GM20431 (cell line): Measurements from ENCODE around the gene TXLNA.
"Not testable (repeated sequence)": the region's sequence is repeated elsewhere in the genome, so short reads cannot be mapped to it uniquely, and the experiment has no call there.

Experiments
- in situ Hi-C: fragments of 300-500 bp; cut with MseI, MboI; formaldehyde crosslinking; loops from one replicate; pipeline ENCODE4 v1.15.0; 2020; ENCODE audit warnings: low sequenced_read_pairs; ENCODE audit not compliant: unreplicated experiment

The TXLNA gene

DNA sequence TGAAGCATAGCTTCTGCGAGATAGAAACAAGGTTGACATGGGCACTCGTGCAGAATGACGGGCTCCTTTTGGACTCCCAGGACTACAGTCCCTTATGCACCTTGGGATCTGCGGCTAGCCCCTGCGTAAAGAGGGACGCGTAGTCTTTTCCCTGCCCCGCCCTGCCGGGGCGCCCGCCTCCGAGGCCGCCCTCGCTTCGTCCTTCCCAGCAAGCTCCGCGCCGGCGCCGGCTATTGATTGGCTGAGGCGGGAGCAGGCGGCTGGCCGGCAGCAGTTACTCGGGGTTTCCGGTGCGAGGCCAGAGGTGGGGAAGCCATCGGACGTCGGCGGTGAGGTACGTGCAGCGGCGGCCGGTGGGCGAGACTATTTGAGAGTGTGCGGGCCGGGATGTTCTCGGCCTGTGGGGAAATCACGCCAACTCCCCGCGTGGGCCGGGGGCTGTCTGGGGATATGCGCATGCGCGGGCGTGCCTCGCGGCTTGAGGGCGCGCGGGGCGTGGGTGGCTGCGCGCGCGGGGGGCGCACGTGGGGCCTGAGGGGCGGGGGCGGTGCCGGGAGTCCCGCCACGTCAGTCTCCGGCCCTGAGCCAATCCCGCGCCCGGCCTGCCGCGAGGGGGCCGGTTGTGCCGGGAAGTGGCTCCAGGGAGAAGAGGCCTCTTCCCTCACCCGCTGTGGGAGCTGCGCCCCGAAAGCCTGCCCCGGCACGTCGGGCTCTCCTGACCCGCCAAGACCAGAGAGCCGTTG is at the start of gene TXLNA:
Gene TXLNA (plus strand): TSS at position 233 of the 743 bp plus-strand sequence. CDS start 671 bp downstream, outside the sequence.
- in situ Hi-C loops, result no loop called here

DNA sequence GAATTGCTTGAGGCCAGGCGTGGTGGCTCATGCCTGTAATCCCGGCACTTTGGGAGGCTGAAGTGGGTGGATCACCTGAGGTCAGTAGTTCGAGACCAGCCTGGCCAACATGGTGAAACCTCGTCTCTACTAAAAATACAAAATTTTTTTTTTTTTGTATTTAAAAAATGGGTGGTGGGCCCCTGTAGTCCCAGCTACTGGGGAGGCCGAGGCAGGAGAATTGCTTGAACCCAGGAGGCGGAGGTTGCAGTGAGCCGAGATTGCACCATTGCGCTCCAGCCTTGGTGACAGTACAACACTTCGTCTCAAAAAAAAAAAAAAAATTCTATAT is 45.6 kb upstream of the TXLNA start:
- in situ Hi-C loops, result not testable (repeated sequence)

DNA sequence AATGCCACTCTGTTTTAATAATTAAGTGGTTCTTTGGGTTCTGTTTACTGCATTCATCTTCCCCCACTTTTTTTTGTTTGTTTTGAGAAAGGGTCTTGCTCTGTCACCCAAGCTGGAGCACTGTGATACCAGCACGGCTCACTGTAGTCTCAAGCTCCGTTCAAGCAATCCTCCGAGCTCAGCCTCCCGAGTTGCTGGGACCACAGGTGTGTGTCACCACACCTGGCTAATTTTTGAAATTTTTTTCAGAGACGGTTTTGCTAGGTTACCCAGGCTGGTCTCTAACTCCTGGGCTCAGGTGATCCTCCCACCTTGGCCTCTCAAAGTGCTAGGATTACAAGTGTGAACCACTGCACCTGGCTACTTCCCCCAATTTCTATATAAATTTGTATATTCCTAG is 42.4 kb upstream of the TXLNA start:
- in situ Hi-C loops, result no loop called here

DNA sequence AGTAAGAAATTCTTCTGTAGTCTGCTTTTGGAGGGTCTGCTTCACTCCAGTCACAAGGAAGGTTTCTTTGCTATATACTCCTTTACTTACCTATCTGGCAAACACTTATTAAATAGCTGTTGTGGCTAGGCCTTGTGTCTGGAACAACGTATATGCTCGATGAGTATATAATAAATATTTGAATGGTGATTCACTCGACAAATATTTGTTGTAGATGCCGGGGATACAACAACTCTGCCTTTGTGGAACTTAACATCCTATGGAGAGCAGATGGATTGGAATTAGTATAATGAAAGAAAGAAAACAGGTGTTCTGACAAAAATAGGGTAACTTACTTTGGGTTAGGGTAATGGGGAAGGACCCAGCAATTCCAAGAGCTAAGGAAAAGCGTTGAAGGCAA is 40.5 kb upstream of the TXLNA start:
- in situ Hi-C loops, result no loop called here

DNA sequence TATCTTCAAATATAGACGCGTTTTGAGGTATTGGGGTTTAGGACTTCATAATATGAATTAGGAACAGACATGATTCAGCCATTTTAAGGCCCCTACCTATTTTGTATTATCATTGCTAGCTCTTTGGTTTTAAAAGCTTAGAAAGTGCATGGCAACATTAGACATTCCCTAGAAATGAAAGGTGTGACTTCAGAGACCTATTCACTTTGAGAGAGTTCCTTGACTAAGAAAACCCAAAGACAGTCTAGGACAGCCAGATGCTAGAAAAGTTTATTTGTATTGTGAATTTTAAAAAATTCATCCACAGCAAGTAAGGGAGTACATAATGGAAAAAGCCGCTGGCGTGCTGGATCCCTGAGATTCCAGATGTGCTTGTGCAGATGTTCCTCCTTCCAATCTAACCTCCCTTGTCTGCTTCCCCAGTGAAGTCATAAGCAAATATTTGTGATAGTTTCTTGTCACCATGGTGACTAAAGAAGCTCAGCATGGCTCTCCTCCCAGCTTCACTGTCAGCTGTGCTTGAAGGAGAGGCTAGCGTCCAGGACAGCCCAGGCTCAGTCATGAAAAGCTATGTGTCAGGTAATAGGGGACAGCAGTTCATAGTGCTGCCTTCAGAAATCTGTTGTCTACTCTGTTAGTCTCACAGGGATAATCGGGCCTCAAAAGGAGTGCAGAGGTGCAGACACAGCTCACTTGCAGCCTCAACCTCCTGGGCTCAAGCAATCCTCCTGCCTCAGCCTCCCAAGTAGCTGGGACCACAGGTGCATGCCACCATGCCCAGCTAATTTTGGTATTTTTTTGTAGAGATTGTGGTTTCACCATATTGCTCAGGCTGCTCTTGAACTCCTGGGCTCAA is 36.8 kb upstream of the TXLNA start:
- in situ Hi-C loops, result no loop called here

DNA sequence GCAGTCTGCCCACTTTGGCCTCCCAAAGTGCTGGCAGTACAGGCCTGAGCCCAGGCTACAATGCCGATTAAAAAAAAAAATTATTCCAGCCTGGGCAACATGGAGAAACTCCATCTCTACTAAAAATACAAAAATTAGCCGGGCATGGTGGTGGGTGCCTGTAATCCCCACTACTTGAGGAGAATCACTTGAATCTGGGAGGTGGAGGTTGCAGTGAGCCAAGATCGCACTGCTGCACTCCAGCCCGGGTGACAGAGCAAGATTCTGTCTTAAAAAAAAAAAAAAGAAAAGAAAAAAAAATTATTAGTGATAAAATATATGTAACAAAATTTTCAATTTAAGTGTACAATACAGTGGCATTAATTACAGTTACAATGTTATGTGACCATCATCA is 36.2 kb upstream of the TXLNA start:
- in situ Hi-C loops, result not testable (repeated sequence)

DNA sequence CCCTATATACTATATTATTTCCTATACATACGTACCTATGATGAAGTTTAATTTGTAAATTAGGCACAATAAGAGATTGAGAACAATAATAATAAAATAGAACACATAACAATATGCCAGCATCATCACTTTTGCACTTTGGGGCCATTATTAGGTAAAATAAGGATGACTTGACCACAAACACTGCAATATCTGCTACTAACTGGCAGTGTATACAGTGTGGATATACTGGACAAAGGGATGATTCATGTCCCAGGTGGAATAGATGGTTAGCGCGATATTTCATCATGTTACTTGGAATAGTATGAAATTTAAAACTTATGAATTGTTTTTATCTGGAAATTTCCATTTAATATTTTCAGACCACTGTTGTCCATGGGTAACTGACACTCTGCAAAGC is 35.4 kb upstream of the TXLNA start:
- in situ Hi-C loops, result no loop called here

DNA sequence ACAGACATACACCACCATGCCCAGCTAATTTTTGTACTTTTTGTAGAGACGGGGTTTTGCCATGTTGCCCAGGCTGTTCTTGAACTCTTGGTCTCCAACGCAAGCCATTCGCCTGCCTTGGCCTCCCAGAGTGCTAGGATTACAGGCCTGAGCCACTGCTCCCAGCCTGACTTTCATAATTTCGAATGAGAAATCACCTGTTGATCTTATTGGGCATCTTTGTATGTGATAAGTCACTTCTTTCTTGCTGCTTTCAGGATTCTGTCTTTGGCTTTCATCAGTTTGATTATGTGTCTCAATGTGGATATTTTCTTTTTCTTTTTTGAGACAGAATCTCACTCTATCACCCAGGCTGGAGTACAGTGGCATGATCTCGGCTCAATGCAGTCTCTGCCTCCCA is 31.7 kb upstream of the TXLNA start:
- in situ Hi-C loops, result not testable (repeated sequence)

DNA sequence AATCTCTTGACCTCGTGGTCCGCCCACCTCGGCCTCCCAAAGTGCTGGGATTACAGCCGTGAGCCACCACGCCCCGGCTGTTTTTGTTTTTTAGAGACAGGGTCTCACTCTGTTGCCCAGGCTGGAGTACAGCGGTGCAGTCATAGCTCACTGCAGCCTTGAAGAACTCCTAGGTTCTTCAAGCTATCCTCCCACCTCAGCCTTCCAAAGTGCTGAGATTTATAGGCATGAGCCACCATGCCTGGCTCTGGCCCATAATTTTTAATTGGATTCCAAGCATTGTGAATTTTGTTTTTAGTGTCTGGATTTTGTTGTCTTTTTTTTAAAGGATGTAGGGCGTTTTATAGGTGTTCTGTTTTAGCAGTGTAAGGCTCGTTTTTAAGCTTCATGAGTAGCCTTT is 28.6 kb upstream of the TXLNA start:
- in situ Hi-C loops, result no loop called here

DNA sequence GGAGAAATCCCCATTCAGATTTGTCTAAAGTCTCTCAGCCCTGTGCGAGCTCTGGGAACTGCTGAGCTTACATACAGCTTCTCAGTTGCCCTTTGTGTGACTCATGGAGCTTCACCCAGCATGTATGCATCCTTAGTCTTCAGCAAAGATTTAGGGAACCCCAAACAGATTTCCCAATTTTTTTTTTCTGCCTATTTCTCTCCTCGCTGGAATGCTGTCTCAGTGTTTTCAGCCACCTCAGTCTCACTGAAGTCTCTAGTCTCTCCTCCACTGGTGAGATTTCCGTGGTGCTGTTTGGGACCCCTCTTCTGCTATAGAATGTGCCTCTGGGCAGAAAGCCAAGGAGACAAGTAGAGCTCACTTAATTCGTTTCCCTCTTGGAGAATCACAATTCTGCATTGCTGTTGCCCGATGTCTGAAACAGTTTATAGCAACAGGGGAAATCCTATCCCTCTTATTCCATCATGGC is 28.1 kb upstream of the TXLNA start:
- in situ Hi-C loops, result no loop called here

DNA sequence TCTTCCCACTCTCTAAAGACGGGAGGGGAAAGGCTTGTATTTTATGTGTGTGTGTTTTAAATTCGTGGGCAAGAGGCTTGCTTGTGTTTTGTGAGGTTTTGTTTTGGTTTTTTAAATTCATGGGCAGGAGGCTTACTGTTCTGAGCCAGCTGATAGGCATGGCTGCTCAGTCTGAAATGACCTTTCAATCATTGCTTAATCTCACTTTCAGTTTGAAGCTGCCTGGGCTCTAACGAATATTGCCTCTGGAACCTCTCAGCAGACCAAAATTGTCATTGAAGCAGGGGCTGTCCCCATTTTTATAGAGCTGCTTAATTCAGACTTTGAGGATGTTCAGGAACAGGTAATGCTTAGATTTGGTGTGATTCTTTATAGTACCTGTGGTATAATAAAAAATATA is 20.3 kb upstream of the TXLNA start:
- in situ Hi-C loops, result no loop called here

DNA sequence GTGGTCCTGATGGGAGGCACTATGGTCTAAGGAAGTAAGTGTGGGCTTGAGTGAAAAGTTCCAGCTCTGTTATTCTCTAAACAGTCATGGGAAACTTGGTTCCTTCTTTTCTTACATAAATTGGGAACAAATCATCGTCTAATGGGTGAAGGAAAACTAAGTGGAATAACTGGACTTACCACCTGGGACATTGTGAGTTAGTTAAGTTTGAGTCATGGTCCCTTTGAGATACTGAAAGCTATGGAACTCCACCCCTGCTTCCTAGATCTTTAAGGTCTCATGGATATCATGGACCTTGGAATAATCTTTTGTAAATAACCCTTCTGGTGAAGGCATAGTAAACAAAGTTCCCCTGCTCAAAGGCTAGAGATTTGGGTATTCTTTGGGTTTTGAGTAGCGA is 16.1 kb upstream of the TXLNA start:
- in situ Hi-C loops, result no loop called here

DNA sequence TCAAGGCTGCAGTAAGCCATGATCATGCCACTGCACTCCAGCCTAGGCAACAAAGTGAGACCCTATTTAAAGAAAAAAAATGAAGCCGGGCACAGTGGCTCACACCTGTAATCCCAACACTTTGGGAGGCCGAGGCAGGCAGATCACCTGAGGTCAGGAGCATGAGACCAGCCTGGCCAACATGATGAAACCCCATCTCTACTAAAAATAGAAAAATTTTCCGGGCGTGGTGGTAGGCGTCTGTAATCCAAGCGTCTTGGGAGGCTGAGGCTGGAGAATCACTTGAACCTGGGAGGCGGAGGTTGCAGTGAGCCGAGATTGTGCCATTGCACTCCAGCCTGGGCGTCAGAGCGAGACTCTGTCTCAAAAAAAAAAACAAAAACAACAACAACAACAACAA is 13.8 kb upstream of the TXLNA start:
- in situ Hi-C loops, result not testable (repeated sequence)

DNA sequence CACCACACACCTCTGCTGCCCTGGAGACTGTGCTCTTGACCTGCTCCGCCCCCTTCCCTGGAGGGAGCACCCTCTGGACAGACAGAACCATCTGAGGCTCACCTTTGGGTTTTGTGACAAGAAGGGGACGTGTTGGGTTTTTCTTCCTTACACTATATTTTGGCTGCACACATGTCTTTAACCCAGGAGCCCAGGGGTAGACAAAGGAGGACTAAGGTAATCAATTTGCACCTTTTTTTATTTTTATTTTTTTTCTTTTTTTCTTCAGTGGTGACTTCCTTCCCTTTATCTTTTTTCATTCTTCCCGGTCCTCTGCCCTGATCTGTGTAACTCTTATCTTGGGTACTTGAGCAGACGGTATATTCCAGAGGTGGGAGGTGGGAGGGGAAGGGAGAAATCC is 8.5 kb upstream of the TXLNA start:
- in situ Hi-C loops, result no loop called here

DNA sequence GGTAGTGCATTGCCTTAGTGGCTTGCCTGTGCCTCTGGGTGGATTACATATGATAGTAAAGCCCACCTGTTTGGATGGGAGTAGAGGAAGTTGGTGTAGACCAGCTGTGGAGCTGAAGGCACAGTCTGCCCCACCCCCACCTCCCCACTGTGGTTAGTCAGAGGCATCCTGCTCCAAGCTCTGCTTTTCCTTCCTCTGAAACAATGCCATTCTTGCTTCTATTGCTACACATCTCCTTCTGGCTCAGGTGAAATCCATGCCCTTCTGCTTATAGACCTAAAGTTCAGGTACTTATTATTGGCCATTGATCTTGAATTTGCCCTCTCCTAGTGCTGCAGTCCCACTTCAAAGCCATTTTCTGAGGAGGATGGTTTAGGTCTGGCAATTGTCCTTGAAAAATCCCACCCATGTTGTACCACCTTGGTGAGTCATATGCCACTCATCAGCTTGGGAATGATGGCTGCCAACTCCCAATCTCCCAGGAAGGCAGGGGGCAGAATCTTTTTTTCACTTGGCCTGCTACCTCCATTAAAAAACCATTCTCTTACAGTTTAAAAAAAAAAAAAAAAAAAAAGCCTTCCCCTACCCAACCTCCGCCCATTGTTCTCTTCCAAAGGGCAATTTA is 6.7 kb upstream of the TXLNA start:
- in situ Hi-C loops, result no loop called here

DNA sequence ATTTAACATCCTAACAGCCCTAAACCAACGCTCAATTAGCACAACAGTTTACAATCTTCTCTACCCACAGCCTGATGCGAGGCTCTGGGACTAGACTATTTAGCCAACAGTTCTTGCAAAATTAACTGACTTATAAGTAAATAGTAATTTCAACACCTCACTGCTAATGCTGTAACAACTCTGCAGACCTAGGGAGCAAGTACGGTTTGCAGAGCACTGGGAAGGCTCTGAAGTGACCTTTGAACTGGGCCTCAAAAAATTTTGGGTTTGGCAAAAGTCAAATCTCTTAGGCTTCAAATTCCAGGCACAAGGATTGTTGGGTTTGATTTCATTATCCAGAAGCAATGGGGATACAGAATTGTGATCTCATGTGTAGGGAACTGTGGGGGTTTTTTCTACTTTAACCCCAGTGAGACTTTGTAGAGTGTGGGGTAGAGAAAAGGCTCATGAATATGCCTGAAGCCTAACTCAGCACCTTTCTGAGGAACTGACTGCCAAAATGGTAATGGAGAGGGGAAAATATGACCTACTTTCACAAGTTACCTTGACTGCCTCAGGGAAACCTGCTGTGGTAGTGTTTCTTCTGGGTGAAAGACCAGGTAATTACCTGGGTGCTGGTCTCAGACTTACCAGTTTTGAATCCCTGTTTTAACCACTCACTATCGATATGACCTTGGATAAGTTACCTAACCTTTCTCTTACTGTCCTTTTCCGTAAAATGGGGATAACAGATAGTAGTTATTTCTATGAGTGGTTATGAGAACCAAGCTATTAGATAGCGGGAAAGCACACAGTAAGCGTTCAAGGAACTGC is 889 bp upstream of the TXLNA start:
- in situ Hi-C loops, result no loop called here

DNA sequence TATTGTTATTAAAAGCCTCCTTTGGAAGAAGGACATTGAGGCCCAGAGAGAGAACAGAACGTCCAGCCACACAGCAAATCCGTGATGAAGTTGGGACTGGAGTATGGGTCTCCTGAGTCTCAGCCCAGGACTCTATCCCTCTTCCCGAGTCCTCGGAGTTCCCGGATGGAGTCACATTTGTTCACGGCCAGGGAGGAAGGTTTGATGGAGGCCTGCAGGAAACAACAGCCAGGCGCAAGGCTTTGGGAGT is 357 bp upstream of the TXLNA start:
- in situ Hi-C loops, result no loop called here

DNA sequence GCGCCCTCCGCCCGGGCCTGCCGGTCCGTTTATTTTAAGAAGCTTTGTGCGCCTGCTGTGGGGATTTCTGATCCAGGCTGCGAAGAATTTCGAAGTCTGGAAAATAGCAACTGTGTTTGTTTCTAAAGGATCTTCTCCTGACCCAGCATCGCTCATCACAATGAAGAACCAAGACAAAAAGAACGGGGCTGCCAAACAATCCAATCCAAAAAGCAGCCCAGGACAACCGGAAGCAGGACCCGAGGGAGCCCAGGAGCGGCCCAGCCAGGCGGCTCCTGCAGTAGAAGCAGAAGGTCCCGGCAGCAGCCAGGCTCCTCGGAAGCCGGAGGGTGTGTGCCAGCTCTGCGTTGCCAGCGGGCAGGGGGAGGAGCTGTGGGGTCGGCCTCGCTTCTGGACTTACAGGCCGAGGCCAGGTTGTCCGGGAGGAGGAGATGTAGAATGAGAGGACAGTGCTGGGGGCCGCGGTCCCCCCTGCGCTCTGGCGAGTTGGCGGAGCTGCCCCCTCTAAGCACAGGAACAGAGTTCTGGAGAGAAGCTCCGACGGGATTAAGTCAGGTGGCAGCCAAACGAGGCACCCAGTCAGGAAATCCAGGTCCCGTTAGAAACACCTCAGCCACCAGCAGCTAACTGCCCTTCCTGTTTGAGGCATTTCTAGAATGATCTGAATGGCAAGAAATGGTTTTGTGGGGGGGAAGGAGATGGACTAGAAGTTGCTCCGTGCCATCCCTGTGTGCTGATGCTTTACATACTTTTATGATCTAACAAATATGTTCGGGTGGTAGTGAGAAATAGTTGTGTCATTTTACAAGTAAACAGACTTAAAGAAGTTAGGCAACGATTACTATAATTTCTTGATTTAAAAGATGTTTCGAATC is 948 bp downstream of the TXLNA start:
- in situ Hi-C loops, result no loop called here

DNA sequence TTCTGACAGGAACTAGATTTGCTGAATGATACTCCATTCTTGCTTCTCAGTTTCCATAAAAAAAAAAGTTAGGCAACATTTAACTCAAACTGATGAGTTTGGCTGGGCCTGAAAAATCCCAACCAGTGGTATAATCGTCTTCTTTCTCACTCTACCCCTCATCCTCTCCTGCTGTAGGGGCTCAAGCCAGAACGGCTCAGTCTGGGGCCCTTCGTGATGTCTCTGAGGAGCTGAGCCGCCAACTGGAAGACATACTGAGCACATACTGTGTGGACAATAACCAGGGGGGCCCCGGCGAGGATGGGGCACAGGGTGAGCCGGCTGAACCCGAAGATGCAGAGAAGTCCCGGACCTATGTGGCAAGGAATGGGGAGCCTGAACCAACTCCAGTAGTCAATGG is 1.6 kb downstream of the TXLNA start:
- in situ Hi-C loops, result no loop called here

DNA sequence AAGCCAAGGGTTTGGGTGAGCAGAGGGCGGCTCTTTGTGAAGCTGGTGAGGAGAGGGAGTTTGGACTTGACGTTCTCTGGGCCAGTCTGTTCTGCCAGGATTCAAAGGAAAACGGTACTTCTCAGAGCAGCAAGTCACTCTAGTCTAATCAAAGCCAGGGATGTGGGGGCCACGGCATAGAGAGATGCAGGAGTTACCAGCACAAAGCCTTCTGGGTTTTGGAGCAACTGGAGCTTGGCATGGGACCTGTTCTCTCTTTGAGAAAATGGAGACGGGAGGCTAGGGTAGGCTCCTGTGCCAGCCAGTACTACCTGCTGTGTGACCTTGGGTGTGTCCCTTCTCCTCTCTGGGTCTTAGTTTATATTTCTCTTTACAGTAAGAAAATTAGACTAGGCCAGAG is 2.1 kb downstream of the TXLNA start:
- in situ Hi-C loops, result no loop called here
